Natural killer cell treated with Interleukin-12 subunit alpha and Interleukin-12 subunit beta and Interleukin-15 and Interleukin-18, amount 100 ng/mL, for 72 hours (primary cell): Measurements from ENCODE around the gene DENND5A. TPM values are rescaled to one million over a fixed set of nuclear protein-coding genes. Genes with fewer than 3 reads are reported as not detected.

ENCODE experiments used
- ATAC-seq, 2 donors: fragments of 150-1000 bp; cut with Tn5 transposase in 1 of 2; sonication (Bioruptor Pico), chemical (Tn5 transposase) in 1 of 2; 2 replicates each; pipeline ENCODE4 v1.10.0; 2021
- DNase-seq: peaks from one replicate; pipeline ENCODE4 v3.0.0; 2022; ENCODE audit warnings: low spot score
- H3K27ac Mint-ChIP-seq, 2 donors: 1 replicate in 1 of 2; 2 replicates in 1 of 2; pipeline ENCODE4 v1.8.0; 2022; ENCODE audit warnings: mixed read lengths in 2 of 2, mild to moderate bottlenecking in 1 of 2, moderate library complexity in 1 of 2
- H3K27me3 Mint-ChIP-seq, 2 donors: 1 replicate in 1 of 2; 2 replicates in 1 of 2; pipeline ENCODE4 v1.8.0; 2022; ENCODE audit warnings: mixed read lengths in 2 of 2
- H3K36me3 Mint-ChIP-seq: one replicate; pipeline ENCODE4 v1.8.0; 2022; ENCODE audit warnings: mixed read lengths
- H3K4me1 Mint-ChIP-seq, 2 donors: 1 replicate in 1 of 2; 2 replicates in 1 of 2; pipeline ENCODE4 v1.8.0; 2022; ENCODE audit warnings: low read depth in 2 of 2, mixed read lengths in 2 of 2, mild to moderate bottlenecking in 1 of 2
- H3K4me3 Mint-ChIP-seq: one replicate; pipeline ENCODE4 v1.8.0; 2022; ENCODE audit warnings: mixed read lengths
- H3K9me3 Mint-ChIP-seq: 2 replicates; pipeline ENCODE4 v1.8.0; 2022; ENCODE audit warnings: mixed read lengths
- total RNA-seq, 2 donors: library from RNA; stranded (reverse); gene quantifications; one replicate each; pipeline ENCODE4 v1.2.3, GENCODE V29; 2022

DENND5A gene
- total RNA-seq, 2 donors from 2014 or later, result 69.8 to 200 TPM

GRCh38 chr11:9141186-9141585 lies 124.0 kb downstream of the DENND5A start:
- Mint-ChIP-seq H3K36me3 (no peaks in the 10 kb centered on the region), H3K27ac (no peak overlapping the region), H3K27me3 (no peaks in the 10 kb centered on the region), H3K9me3 (no peaks in the 10 kb centered on the region), H3K4me1 (peaks cover 0 to 7% of the 10 kb centered on the region in 2 donors), H3K4me3 (no peak overlapping the region)
- no peak for DNase-seq
- ATAC-seq, result no peak

- Mint-ChIP-seq H3K27ac (no peak overlapping the region), H3K4me1 (peaks cover 0 to 7% of the 10 kb centered on the region in 2 donors), H3K36me3 (no peaks in the 10 kb centered on the region), H3K4me3 (no peak overlapping the region), H3K9me3 (no peaks in the 10 kb centered on the region), H3K27me3 (no peaks in the 10 kb centered on the region)
- DNase-seq, result no peak
- no peak for ATAC-seq
Measured at GRCh38 chr11:9139628-9140357, 125.4 kb downstream of the DENND5A start.

- H3K4me3 Mint-ChIP-seq, result no peak overlapping the region
- H3K27me3 Mint-ChIP-seq, result no peaks in the 10 kb centered on the region
- H3K4me1 Mint-ChIP-seq, result peaks cover 0 to 7% of the 10 kb centered on the region in 2 donors
- H3K9me3 Mint-ChIP-seq, result no peaks in the 10 kb centered on the region
- DNase-seq, result no peak
- no peak for ATAC-seq
- H3K27ac Mint-ChIP-seq, result no peak overlapping the region
- no peaks in the 10 kb centered on the region for H3K36me3 Mint-ChIP-seq
Measured at GRCh38 chr11:9138612-9139579, 126.3 kb downstream of the DENND5A start.

GRCh38 chr11:9138133-9138453 lies 127.1 kb downstream of the DENND5A start:
- H3K36me3 Mint-ChIP-seq, result no peaks in the 10 kb centered on the region
- no peak overlapping the region for H3K4me3 Mint-ChIP-seq
- no peak for ATAC-seq
- no peaks in the 10 kb centered on the region for H3K27me3 Mint-ChIP-seq
- no peak overlapping the region for H3K27ac Mint-ChIP-seq
- H3K4me1 Mint-ChIP-seq, result peaks cover 0 to 7% of the 10 kb centered on the region in 2 donors
- H3K9me3 Mint-ChIP-seq, result no peaks in the 10 kb centered on the region
- no peak for DNase-seq

- no peak overlapping the region for H3K27ac Mint-ChIP-seq
Measured at GRCh38 chr11:9137293-9138132, 127.6 kb downstream of the DENND5A start.

GRCh38 chr11:9136741-9137140 lies 128.4 kb downstream of the DENND5A start:
- Mint-ChIP-seq H3K27me3 (no peaks in the 10 kb centered on the region), H3K4me1 (peaks cover 0 to 13% of the 10 kb centered on the region in 2 donors), H3K27ac (no peak overlapping the region), H3K36me3 (no peaks in the 10 kb centered on the region), H3K4me3 (no peak overlapping the region), H3K9me3 (no peaks in the 10 kb centered on the region)
- ATAC-seq (no peak), DNase-seq (no peak)

More at GRCh38 chr11:9137293-9138132, 127.6 kb downstream of the DENND5A start:
- H3K4me1 Mint-ChIP-seq, result peaks cover 0 to 7% of the 10 kb centered on the region in 2 donors
- H3K27me3 Mint-ChIP-seq, result no peaks in the 10 kb centered on the region
- no peaks in the 10 kb centered on the region for H3K36me3 Mint-ChIP-seq
- no peak overlapping the region for H3K4me3 Mint-ChIP-seq
- no peaks in the 10 kb centered on the region for H3K9me3 Mint-ChIP-seq
- DNase-seq (no peak), ATAC-seq (peak; percentile 75 to 81)

GRCh38 chr11:9133956-9134355 lies 131.2 kb downstream of the DENND5A start:
- H3K27ac Mint-ChIP-seq, result no peak overlapping the region

GRCh38 chr11:9132203-9132878 lies 132.8 kb downstream of the DENND5A start:
- no peaks in the 10 kb centered on the region for H3K36me3 Mint-ChIP-seq
- DNase-seq, result no peak
- no peak overlapping the region for H3K27ac Mint-ChIP-seq
- H3K27me3 Mint-ChIP-seq, result peaks cover 0 to 7% of the 10 kb centered on the region in 2 donors
- ATAC-seq, result peak in 1 of 2 donors; percentile 43
- H3K4me3 Mint-ChIP-seq, result no peak overlapping the region
- peaks cover 0 to 6% of the 10 kb centered on the region in 2 donors for H3K4me1 Mint-ChIP-seq
- H3K9me3 Mint-ChIP-seq, result no peaks in the 10 kb centered on the region

More at GRCh38 chr11:9133956-9134355, 131.2 kb downstream of the DENND5A start:
- H3K27me3 Mint-ChIP-seq, result no peaks in the 10 kb centered on the region
- ATAC-seq, result no peak
- no peak for DNase-seq
- H3K9me3 Mint-ChIP-seq, result no peaks in the 10 kb centered on the region
- H3K4me1 Mint-ChIP-seq, result peaks cover 0 to 9% of the 10 kb centered on the region in 2 donors
- no peaks in the 10 kb centered on the region for H3K36me3 Mint-ChIP-seq
- H3K4me3 Mint-ChIP-seq, result no peak overlapping the region

- H3K4me3 Mint-ChIP-seq, result no peak overlapping the region
- no peaks in the 10 kb centered on the region for H3K9me3 Mint-ChIP-seq
- H3K36me3 Mint-ChIP-seq, result no peaks in the 10 kb centered on the region
- peaks cover 0 to 9% of the 10 kb centered on the region in 2 donors for H3K4me1 Mint-ChIP-seq
- no peak for DNase-seq
- H3K27me3 Mint-ChIP-seq, result peaks cover 0 to 12% of the 10 kb centered on the region in 2 donors
- no peak overlapping the region for H3K27ac Mint-ChIP-seq
- ATAC-seq, result no peak
Measured at GRCh38 chr11:9130297-9130696, 134.9 kb downstream of the DENND5A start.

GRCh38 chr11:9126636-9127035 lies 138.5 kb downstream of the DENND5A start:
- DNase-seq (no peak), ATAC-seq (no peak)
- no peak overlapping the region for H3K27ac Mint-ChIP-seq
- H3K9me3 Mint-ChIP-seq, result no peaks in the 10 kb centered on the region
- H3K27me3 Mint-ChIP-seq, result peaks cover 1 to 18% of the 10 kb centered on the region in 2 donors
- H3K36me3 Mint-ChIP-seq, result no peaks in the 10 kb centered on the region
- peaks cover 0 to 3% of the 10 kb centered on the region in 2 donors for H3K4me1 Mint-ChIP-seq
- H3K4me3 Mint-ChIP-seq, result no peak overlapping the region

- H3K4me3 Mint-ChIP-seq, result no peak overlapping the region
- no peak overlapping the region for H3K27ac Mint-ChIP-seq
- H3K9me3 Mint-ChIP-seq, result no peaks in the 10 kb centered on the region
- ATAC-seq (no peak), DNase-seq (no peak)
- no peaks in the 10 kb centered on the region for H3K36me3 Mint-ChIP-seq
- peaks cover 2 to 18% of the 10 kb centered on the region in 2 donors for H3K27me3 Mint-ChIP-seq
- peaks cover 0 to 3% of the 10 kb centered on the region in 2 donors for H3K4me1 Mint-ChIP-seq
Measured at GRCh38 chr11:9125185-9125886, 139.8 kb downstream of the DENND5A start.

- no peak for DNase-seq
- Mint-ChIP-seq H3K27ac (no peak overlapping the region), H3K4me1 (peaks cover 0 to 3% of the 10 kb centered on the region in 2 donors), H3K27me3 (peaks cover 2 to 18% of the 10 kb centered on the region in 2 donors), H3K4me3 (no peak overlapping the region), H3K36me3 (no peaks in the 10 kb centered on the region), H3K9me3 (no peaks in the 10 kb centered on the region)
- no peak for ATAC-seq
Measured at GRCh38 chr11:9123595-9124304, 141.4 kb downstream of the DENND5A start.
